Measurements from ENCODE around the gene KCP.

Gene KCP

GRCh38 chr7:128874140-128875031 lies 36.1 kb downstream of the KCP start:
- DNase-seq (ENCODE audit: low spot score): no peak

DNA sequence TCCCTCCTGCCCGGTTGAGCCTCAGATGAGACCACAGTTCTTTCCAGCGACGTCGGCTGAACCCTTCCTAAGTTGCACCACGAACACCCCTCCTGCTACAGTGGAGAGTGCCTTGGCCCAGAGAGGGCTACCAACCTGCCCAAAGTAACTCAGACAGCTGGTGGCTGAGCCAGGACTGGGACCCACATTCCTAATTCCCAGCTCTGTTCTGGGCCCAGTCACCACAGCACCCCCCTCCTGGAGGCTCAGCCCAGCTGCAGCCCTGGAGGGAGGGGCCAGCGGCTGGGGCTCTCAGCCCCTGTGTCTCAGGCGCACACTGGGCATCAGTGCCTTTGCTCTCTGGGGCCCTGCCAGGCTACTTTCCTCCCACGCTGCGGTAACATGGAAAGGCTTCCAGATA lies 37.3 kb downstream of the KCP start:
- DNase-seq (ENCODE audit: low spot score): no peak

GRCh38 chr7:128872394-128872824 lies 38.1 kb downstream of the KCP start:
- no peak for DNase-seq (ENCODE audit: low spot score)

- DNase-seq (ENCODE audit: low spot score): no peak
Observed at GRCh38 chr7:128871050-128871449, 39.5 kb downstream of the KCP start.

DNA sequence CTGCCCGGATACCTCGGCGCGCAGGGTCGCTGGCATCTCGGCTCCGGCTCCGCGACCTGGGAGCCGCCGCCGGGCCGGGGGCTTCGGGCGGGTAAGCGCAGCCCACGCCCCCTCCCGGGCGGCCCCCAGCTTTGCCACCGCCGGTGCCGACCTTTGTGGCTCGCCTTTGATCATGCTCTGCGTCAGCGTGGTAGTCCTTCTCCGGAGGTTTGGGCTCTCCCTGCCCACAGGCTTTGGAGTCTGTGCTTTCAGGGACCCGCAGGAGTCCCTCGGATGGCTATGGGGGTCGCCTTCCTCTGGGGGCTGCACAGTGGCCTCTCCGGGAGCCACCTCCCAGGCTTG lies 40.6 kb downstream of the KCP start:
- DNase-seq (ENCODE audit: low spot score): no peak

- no peak for DNase-seq (ENCODE audit: low spot score)
Observed at GRCh38 chr7:128869138-128869943, 41.2 kb downstream of the KCP start.

- no peak for DNase-seq (ENCODE audit: low spot score)
Observed at GRCh38 chr7:128868624-128869137, 41.8 kb downstream of the KCP start.

- DNase-seq (ENCODE audit: low spot score): no peak
Observed at GRCh38 chr7:128867842-128868623, 42.5 kb downstream of the KCP start.

GRCh38 chr7:128867241-128867640 lies 43.3 kb downstream of the KCP start:
- DNase-seq (ENCODE audit: low spot score): no peak

DNA sequence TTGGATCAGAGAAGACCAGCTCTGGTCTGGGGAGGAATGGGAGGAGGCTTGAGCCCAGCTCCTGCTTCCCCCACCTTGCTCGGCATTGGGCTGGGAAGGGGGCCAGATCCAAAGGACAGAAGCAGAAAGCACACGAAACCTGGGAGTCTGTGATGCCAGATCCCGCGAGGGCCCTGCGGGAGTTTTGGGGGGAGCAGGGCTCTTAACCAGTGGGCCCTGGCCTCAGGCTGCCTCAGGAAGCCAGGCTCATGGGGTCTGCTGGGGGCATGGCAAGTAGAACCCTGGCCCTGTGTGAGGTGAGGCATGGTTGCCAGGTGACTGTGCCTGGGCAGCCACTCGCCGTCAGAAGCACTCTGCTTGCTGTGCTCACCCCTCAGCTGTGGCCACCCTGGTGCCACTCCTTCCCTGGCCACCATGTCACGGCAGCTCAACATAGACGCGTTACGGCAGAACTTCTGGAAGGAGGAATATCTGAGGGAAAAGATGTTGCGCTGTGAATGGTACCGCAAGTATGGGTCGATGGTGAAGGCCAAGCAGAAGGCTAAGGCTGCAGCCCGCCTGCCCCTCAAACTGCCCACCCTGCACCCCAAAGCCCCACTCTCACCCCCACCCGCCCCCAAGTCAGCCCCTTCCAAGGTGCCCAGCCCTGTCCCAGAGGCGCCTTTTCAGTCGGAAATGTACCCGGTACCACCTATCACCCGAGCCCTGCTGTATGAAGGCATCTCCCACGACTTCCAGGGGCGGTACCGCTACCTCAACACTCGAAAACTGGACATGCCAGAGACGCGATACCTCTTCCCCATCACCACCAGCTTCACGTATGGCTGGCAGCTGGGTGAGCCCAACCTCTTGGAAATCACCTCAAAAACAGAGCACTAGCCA lies 44.3 kb downstream of the KCP start:
- DNase-seq (ENCODE audit: low spot score): no peak

DNA sequence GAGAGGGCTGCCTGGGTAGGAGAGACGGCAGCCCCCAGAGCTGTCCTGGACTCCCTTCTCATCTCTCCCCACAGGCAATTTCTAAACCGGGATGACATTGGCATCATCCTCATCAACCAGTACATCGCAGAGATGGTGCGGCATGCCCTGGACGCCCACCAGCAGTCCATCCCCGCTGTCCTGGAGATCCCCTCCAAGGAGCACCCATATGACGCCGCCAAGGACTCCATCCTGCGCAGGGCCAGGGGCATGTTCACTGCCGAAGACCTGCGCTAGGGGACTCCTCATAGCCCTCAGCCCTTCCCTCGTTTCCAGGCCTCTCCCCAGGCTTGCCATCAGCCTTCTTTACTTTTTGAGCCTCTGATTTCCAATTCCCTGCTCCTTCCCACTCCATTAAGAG lies 45.2 kb downstream of the KCP start:
- DNase-seq (ENCODE audit: low spot score): no peak

GRCh38 chr7:128863433-128863989 lies 47.0 kb downstream of the KCP start:
- DNase-seq (ENCODE audit: low spot score): peak; percentile 54

- DNase-seq (ENCODE audit: low spot score): peak; percentile 99
Observed at GRCh38 chr7:128862571-128863432, 47.7 kb downstream of the KCP start, which contains the start of gene ATP6V1F. TSS of gene ATP6V1F (plus strand) at chr7:128862856. CDS start at chr7:128862905, 49 bp downstream.

DNA sequence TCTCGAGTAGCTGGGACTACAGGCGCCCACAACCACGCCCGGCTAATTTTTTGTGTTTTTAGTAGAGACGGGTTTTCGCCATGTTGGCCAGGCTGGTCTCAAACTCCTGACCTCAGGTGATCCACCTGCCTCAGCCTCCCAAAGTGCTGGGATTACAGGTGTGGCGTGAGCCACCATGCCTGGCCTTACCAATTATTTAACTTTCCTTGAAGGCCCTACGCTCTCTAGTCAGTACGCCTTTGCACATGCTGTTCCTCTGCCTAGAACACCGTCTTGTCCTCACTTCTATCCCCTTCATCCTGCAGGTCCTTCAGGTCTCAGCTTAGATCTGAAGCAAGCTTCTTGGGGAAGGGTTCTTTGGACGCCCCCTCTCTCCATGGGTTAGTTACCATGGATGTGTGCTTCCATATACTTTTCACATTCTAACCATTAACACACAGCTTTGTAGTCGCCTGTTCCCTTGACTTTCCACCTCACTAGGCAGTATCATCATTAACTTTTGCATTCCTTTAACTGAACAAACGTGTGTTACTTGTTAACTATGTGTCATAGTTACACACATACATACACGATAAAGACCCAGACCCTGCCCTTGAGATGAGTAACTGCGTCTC lies 48.4 kb downstream of the KCP start:
- no peak for DNase-seq (ENCODE audit: low spot score)

DNA sequence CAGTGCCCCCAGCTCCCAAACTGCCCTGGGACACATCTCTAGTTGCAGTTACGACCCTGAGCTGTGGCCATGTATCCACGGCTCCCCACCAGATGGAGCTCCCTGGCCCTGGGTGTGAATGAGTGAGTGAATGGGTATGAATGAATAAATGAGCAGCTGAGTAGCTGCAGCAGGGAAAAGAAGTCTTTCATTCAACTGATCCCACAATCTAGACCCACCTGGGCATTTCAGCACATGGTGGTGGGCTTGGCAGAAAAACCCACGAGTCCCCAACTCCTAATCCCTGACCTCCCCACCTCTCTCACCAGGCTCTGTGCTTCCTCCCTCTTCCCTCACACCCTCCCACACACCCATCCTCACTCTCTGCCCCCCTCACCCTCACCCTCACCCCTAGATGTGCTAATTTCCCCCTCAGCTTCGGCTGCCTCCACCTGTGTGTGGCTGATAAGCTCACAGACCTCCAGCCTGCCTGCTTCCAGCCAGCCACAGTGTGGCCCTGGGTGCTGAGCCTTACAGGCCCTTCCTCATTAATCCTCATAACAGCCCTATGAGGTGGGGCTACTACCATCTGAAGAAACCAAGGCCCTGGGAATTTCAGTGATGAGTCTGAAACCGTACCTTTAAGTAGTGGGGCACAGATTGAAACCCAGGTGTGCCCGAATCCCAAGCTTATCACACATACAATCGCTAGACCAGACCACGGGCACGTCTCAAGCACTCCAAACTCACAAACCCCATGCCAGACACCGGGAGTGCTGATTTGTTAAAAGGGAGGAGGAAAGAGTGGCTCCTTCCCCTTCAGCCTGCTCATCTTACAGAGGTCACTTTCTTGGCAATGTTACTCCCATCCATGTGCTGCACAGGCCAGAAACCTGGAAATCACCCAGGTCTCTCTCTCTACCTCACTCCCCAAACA lies 50.1 kb downstream of the KCP start:
- DNase-seq (ENCODE audit: low spot score): no peak

GRCh38 chr7:128859232-128860157 lies 51.0 kb downstream of the KCP start:
- no peak for DNase-seq (ENCODE audit: low spot score)

All from activated CD4-positive, alpha-beta T cell treated with anti-CD3 and anti-CD28 coated beads, Interleukin-2, Interleukin-4, amounts not matched to agents 100 ng/mL and 50 ng/mL, durations not matched to agents 16 hours and 8 hours (primary cell).